GM18526 (cell line): ENCODE data around the gene WWP2.

ENCODE experiments used
- POLR2A ChIP-seq: IDR thresholded peaks from 3 replicates; pipeline ENCODE4 v1.6.1; 2011; ENCODE audit not compliant: insufficient read length; ENCODE audit errors: extremely low read depth

Gene WWP2

DNA sequence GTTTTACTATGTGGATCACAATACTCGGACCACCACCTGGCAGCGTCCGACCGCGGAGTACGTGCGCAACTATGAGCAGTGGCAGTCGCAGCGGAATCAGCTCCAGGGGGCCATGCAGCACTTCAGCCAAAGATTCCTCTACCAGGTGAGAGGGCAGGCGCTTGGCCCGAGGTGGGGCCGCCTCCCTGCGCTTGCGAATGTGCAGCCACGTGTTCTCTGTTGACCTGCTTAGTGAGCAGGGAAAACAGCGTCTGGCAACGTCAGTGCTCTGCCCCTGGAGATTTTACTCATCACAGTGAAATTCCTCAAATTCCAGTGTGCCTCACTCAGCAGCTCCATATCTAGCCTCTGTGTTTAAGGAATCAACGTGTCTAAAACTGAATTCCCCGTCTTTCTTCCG, 155.6 kb downstream of the WWP2 start:
- TF ChIP-seq POLR2A, result no peak

DNA sequence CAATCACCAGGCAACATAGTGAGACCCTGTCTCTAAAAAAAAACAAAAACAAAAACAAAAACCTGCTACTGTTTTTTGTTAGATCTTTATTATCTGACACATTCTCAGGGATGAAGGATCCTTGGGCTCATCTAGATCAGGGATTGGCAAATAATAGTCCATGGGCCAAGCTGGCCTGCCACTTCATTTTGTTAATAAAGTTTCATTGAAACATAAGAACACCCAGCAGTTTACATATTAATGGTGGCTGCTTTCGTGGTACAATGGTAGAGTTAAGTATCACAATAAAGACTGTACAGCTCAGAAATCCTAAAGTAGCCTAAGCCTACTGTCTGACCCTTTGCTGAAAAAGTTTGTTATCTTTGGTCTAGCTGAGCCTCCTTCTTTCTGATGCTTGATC, 156.1 kb downstream of the WWP2 start:
- no peak for TF ChIP-seq POLR2A

DNA sequence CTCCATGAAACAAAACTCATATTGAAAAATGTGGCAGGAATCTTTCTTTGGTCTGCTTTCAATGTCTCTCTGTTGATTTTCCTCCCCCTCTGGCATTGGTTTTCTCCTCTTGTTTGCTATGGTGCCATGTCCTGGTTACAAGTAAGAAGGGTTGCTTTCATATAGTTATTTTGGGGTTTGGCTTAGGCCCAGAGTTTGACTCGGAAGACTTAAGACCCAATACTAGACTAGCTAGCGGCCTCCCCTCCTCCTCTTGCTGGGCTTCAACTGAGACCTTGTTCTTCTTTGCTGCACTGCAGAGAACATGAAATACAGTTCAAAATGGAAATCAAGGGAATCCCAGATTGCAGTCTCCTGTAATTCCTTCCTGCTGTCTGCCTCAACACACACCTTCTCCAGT, 159.0 kb downstream of the WWP2 start:
- no peak for TF ChIP-seq POLR2A

DNA sequence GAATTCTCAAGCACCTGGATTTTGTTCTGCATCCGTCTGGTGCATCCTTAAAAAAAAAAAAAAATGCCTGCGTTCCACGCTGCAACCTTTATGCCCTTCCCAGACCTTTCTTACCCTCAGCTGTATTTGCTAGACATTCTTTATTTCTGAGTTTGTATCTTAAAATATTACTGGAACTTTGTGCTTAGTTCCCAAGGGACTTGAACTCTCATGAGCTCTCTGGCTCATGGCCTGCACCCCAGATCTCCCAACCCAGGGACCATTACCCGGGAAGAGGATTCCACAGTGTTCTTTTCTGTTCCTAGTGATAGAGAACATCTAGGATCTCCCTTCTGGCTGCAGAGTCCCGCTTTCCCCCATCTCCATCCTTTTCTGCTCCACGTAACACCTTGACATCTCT, 160.1 kb downstream of the WWP2 start:
- no peak for TF ChIP-seq POLR2A

- no peak for TF ChIP-seq POLR2A
These were observed 162.1 kb downstream of the WWP2 start for GRCh38 chr16:69924041-69924775.

- TF ChIP-seq POLR2A, result no peak
These were observed 162.7 kb downstream of the WWP2 start for GRCh38 chr16:69924777-69925191.

DNA sequence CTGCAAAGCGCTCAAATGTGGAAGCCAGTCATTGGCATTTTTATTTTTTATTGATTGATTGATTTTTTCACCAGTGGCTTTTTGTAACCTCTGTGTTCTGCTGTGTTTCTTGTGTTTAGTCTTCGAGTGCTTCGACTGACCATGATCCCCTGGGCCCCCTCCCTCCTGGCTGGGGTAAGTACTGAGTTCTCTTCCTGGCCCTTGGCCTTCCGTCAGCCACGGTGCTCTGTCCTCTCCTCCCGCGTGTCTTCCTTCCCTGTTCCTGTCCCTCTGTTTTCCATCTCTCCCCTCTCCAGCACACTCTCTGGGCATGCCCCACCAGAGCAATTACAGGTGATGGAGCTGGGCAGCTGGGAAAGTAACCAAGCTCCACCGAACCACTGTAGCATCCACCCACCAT, 163.2 kb downstream of the WWP2 start:
- TF ChIP-seq POLR2A, result no peak

GRCh38 chr16:69926241-69926640, 164.1 kb downstream of the WWP2 start:
- no peak for TF ChIP-seq POLR2A

DNA sequence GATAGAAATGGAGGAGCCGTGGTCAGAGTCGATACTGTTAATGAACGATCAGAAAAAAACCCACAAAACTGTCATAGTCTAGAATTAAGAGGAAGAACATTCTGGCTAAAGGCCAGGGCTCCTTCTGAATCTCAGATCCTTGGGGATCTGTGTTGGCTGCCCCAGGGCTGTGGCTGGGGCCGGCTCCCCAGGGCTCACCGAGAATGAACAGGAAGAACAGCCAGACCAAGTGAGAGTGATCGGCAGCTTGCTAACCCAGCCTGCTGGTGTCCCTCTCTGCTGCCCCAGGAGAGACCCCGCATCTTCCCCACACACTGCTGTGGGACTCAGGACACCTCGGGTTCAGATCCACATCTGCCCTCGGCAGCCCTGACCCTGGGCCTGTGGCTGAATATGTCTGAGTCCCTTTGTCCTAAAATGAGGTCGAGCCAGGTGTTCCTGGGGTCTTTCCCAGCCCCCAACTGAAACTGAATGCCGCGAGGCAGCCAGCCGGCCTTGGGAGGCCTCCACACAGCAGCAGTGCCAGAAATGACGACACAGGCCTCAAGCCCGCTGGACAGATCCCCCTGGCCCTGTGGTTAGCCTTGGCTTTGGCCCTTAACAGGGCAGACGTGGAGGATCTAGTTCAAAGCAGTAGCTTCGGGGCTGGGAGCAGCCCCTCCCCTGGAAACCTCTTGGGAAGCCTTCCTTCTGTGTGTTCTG, 165.1 kb downstream of the WWP2 start:
- no peak for TF ChIP-seq POLR2A

- no peak for TF ChIP-seq POLR2A
These were observed 166.8 kb downstream of the WWP2 start for GRCh38 chr16:69928856-69929400.

DNA sequence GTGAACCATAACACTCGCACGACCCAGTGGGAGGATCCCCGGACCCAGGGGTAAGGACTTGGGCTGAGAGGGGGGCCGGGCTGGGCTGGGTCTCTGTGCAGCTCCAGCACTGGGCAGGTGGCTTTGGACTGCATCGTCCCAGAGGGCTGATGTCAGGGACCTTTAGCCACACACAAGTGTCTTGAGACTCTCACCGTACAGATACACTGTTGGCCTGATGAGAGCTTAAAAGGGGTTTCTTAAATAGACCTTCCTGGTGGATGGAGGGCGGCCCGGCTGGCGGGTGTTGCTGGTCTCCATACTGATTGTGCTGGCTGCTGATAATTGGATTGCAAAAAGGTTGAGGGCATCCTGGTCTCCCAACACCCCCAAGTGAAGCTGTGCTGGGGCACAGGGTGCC, 167.3 kb downstream of the WWP2 start:
- no peak for TF ChIP-seq POLR2A

- no peak for TF ChIP-seq POLR2A
These were observed 168.1 kb downstream of the WWP2 start for GRCh38 chr16:69930117-69930776.

DNA sequence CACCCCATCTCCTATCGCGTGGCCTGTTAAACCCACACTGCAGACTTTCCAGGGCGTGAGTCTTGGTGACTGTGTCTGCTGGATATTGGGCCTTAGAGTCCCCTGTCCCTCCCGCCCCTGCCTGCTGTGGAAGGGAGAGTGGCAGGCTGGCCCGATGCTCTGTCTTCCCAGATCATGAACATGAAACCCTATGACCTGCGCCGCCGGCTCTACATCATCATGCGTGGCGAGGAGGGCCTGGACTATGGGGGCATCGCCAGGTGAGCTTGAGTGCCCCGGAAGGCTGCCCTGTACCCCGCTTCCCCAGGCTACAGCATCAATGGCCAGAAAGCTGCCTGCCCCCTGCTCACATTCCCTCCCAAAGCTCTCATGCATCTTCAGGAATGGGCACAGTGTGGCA, 169.5 kb downstream of the WWP2 start:
- no peak for TF ChIP-seq POLR2A

DNA sequence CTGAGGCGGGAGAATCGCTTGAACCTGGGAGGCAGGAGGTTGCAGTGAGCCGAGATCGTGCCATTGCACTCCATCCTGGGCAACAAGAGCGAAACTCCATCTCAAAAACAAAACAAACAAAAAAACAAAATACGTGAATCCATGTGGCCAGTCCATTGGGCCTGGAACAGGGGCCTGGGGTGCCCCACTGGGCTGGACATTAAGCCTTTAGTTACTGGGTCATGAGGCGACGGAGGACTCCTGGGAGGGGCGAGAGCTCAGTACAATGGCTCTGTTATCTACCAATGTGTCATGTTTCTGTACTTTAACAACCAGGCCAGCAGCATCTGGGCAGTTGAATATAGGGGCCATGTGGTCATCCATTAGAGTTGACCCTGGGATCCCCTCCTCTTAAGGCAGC, 170.1 kb downstream of the WWP2 start:
- TF ChIP-seq POLR2A, result no peak

- TF ChIP-seq POLR2A, result no peak
These were observed 170.7 kb downstream of the WWP2 start for GRCh38 chr16:69932691-69933392.
